OCI-LY3 (cell line): ENCODE measurements around the gene FALEC.

Experiments used
- H2AFZ ChIP-seq: fragments of 200-600, 300-600 bp; shearing (Covaris generic); 2 replicates; pipeline ENCODE4 v1.6.0; 2014; ENCODE audit warnings: antibody characterized with exemption, low read depth, low read length
- H3K27ac ChIP-seq: fragments of 200-600, 300-600 bp; sonication (generic); 2 replicates; pipeline ENCODE4 v1.5.1; 2014; ENCODE audit warnings: mild to moderate bottlenecking, low read length, moderate library complexity, mixed read lengths
- H3K27me3 ChIP-seq: fragments of 200-600, 300-600 bp; sonication (generic); 2 replicates; pipeline ENCODE4 v1.6.1; 2014; ENCODE audit warnings: low read depth, low read length, mixed read lengths
- H3K36me3 ChIP-seq: fragments of 200-600, 300-600 bp; sonication (generic); replicated peaks from 2 replicates; pipeline ENCODE3; 2014; ENCODE audit warnings: low read depth, low read length, mixed read lengths
- H3K4me1 ChIP-seq: fragments of 300-600, 200-600 bp; sonication (generic); 2 replicates; pipeline ENCODE4 v1.6.1; 2014; ENCODE audit warnings: low read length, mixed read lengths
- H3K4me2 ChIP-seq: fragments of 200-600, 300-600 bp; sonication (generic); 2 replicates; pipeline ENCODE4 v1.6.1; 2014; ENCODE audit warnings: low read length, mixed read lengths
- H3K4me3 ChIP-seq: fragments of 300-600, 200-600 bp; sonication (generic); 2 replicates; pipeline ENCODE4 v1.5.1; 2014; ENCODE audit warnings: antibody characterized with exemption, mild to moderate bottlenecking, low read length, moderate library complexity
- H3K79me2 ChIP-seq: fragments of 300-600, 200-600 bp; shearing (Covaris generic); 2 replicates; pipeline ENCODE4 v1.6.1; 2014; ENCODE audit warnings: mild to moderate bottlenecking, low read length, mixed read lengths
- H3K9ac ChIP-seq: fragments of 300-600, 200-600 bp; shearing (Covaris generic); 2 replicates; pipeline ENCODE4 v1.6.0; 2014; ENCODE audit warnings: mild to moderate bottlenecking, low read length, moderate library complexity
- H3K9me3 ChIP-seq: fragments of 200-600, 300-600 bp; shearing (Covaris generic); 2 replicates; pipeline ENCODE4 v1.6.1; 2014; ENCODE audit warnings: low read length, mixed read lengths; ENCODE audit not compliant: insufficient read depth
- H4K20me1 ChIP-seq: fragments of 200-600, 300-600 bp; sonication (generic); 2 replicates; pipeline ENCODE4 v1.6.1; 2016; ENCODE audit warnings: low read length, mixed read lengths; ENCODE audit not compliant: insufficient read depth
- EZH2phosphoT487 ChIP-seq: fragments of 200-600 bp; shearing (Covaris generic); IDR thresholded peaks from 2 replicates; pipeline ENCODE4 v1.6.1; 2018; ENCODE audit warnings: antibody characterized with exemption, mixed run types, low read depth
- TF ChIP-seq, protein P1 (sequence below): fragments of 200-600, 300-600 bp; sonication (generic); IDR thresholded peaks from 2 replicates; pipeline ENCODE4 v1.5.1; 2014; ENCODE audit warnings: antibody characterized with exemption, low read length, low read depth

Gene FALEC

DNA sequence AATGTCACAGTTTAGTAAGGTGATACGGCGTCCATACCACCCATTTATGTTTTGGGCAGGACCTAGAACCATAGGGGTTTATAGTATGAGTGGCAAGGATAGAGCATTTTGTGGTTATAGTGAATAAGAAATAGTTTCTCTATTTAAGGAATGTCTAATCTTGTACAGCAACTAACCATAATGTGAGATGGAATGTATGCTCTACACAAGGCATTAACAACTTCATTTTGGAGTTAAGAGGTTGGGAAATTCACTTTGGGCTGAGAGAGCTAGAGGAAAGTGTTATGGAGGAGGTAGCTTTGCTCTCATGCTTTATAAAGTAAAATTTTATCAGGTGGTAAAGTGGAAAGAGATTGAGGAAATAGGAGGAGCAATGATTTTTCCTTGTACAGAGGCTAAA lies 66.8 kb downstream of the FALEC start:
- Histone ChIP-seq H4K20me1 (peaks cover 19% of the 10 kb centered on the region), H3K27ac (no peak overlapping the region), H3K9ac (no peak overlapping the region), H3K4me1 (peaks cover 7% of the 10 kb centered on the region), H3K79me2 (peaks cover 29% of the 10 kb centered on the region), H3K36me3 (peaks cover 17% of the 10 kb centered on the region), H3K4me3 (no peak overlapping the region), H2AFZ (no peak overlapping the region), H3K9me3 (no peaks in the 10 kb centered on the region), H3K4me2 (no peak overlapping the region), H3K27me3 (no peaks in the 10 kb centered on the region)
- TF ChIP-seq, protein P1, sequence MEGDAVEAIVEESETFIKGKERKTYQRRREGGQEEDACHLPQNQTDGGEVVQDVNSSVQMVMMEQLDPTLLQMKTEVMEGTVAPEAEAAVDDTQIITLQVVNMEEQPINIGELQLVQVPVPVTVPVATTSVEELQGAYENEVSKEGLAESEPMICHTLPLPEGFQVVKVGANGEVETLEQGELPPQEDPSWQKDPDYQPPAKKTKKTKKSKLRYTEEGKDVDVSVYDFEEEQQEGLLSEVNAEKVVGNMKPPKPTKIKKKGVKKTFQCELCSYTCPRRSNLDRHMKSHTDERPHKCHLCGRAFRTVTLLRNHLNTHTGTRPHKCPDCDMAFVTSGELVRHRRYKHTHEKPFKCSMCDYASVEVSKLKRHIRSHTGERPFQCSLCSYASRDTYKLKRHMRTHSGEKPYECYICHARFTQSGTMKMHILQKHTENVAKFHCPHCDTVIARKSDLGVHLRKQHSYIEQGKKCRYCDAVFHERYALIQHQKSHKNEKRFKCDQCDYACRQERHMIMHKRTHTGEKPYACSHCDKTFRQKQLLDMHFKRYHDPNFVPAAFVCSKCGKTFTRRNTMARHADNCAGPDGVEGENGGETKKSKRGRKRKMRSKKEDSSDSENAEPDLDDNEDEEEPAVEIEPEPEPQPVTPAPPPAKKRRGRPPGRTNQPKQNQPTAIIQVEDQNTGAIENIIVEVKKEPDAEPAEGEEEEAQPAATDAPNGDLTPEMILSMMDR, result no peak
- TF ChIP-seq EZH2phosphoT487, result no peak
